ENCODE data around the gene VCAM1.

DNA sequence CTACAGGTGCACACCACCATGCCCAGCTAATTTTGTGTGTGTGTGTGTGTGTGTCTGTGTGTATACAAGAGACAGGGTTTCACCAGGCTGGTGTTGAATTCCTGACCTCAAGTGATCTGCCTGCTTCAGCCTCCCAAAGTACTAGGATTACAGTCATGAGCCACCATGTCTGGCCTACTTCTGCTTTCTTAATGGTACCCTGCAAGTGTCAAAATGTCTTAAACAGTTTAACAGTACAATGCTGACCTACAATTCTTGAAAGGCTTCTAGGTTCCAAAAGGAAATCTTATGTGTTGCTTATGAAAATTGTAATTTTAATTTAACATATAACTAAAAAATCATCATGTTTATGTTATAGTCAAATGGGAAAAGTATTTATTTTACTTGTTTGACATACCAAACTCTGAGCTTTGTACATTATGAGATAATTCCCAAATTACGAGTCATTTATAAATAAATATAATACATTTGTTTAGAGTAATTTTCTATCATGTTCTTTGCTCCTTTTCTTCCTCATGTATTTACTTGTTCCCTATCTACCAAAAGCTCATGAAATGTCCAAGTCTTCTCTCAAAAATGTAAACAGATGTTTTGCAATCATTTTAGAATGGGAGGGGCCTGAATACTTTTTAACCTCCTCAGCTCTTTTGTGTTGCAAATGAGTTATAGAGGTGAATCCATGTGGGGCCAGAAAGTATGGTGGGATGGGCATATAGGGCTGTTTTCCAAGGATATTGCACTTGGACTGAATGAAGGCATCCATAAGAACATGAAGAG is 8.4 kb upstream of the VCAM1 start:
- TF ChIP-seq, protein P1, sequence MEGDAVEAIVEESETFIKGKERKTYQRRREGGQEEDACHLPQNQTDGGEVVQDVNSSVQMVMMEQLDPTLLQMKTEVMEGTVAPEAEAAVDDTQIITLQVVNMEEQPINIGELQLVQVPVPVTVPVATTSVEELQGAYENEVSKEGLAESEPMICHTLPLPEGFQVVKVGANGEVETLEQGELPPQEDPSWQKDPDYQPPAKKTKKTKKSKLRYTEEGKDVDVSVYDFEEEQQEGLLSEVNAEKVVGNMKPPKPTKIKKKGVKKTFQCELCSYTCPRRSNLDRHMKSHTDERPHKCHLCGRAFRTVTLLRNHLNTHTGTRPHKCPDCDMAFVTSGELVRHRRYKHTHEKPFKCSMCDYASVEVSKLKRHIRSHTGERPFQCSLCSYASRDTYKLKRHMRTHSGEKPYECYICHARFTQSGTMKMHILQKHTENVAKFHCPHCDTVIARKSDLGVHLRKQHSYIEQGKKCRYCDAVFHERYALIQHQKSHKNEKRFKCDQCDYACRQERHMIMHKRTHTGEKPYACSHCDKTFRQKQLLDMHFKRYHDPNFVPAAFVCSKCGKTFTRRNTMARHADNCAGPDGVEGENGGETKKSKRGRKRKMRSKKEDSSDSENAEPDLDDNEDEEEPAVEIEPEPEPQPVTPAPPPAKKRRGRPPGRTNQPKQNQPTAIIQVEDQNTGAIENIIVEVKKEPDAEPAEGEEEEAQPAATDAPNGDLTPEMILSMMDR (IDR thresholded peaks at IDR 0.05): no peak
- TF ChIP-seq POLR2A (IDR thresholded peaks at IDR 0.05; ENCODE audit: low read depth): no peak

All from esophagus muscularis mucosa (tissue), 3 donors.